GM18499 (cell line): ENCODE data around the gene CBL.
"Not testable (repeated sequence)": the region's sequence is repeated elsewhere in the genome, so short reads cannot be mapped to it uniquely, and the experiment has no call there.

Source experiments
- ATAC-seq: cut with Tn5 transposase; IDR thresholded peaks from one replicate; pipeline ENCODE4 v1.9.1; 2021; ENCODE audit warnings: moderate number of reproducible peaks; ENCODE audit not compliant: insufficient read depth, unreplicated experiment

Gene CBL

GRCh38 chr11:119206511-119207414, 624 bp downstream of the CBL start:
- ATAC-seq, result no peak

DNA sequence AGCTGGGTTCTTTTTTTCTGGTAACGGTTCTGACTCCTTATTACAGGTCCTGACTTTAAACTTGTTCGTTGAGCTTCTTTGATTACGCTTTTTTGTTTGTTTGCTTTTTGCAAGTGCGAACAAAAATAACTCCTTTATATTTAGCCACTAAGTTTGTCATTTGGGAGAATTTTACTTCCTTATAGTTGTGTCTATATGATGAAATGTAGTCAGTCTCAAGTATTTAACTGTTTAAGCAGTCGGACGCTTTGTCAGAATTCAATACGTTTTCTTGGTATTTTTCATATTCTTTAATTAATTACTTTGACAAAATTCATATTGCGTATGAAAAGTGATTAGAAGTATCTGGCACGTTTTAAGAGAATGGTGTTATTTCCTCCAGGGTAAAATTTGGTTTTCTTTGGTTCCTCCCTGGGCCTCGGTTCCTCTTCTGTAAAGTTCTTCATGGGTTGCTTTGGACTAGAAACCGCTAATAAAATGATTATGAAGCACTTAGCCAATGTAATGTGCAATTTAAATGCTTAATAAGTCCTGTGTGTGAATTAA, 1.3 kb downstream of the CBL start:
- ATAC-seq, result no peak

DNA sequence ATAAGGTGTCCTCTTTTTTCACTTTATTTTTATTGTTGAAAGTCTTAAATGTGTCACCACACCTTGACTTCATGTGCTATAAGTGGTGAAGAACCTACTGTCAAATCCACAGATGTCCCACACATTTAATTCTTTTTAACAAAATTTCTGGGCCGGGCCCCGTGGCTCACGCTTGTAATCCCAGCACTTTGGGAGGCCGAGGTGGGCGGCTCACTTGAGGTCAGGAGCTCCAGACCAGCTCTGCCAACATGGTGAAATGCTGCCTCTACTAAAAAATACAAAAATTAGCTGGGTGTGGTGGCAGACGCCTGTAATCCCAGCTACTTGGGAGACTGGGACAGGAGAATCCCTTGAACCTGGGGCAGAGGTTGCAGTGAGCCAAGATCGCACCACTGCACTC, 3.0 kb downstream of the CBL start:
- ATAC-seq, result no peak

- ATAC-seq, result no peak
Observed at GRCh38 chr11:119210050-119210449, 3.9 kb downstream of the CBL start.

DNA sequence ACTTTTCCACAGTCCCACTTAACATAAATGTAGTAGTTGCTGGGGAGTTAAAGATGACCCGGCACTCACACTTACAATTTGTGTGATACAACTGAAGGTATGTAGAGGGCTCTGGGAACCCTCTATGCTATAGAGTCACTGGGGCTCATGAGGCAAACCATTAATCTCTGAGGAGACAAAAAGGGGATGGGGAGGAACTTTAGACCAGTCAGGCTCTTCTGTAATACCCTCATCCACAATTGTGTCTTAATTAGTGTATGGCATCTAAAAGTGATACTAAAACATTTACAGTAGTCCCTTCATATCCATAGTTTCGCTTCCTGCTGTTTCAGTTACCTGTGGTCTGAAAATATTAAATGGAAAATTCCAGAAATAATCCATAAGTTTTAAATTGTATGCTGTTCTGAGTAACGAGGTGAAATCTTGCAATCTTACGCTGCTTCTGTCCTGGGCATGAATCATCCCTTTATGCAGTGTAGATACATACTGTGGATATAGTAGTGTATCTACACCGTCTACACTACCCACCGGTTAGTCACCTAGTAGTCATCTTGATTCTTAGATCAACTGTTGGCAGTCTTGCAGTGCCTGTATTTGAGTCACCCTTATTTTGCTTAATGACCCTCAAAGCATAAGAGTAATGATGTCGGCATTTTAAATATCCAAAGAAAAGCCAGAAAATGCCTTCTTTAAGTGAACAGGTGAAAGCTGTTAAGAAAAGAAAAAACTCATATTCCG, 12.2 kb downstream of the CBL start:
- ATAC-seq, result no peak

DNA sequence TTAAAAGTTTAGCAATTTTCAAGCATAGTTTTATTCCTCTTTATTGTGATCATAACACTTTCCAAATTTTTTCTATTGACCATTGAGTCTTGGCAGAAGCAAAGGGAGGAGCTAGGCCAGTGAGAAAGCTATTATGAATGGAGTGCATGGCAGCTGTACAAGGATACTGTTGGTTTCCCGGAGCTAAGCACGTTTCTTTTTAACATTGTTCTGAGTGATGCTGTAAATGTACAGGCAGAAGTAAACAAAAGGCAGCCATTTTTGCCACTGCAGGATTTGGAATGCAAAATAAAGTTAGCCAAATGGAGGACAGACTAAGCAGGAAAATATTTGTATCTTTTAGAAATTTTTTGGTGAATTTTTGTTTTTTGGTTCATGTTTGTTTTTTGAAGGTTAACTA, 16.2 kb downstream of the CBL start:
- no peak for ATAC-seq

DNA sequence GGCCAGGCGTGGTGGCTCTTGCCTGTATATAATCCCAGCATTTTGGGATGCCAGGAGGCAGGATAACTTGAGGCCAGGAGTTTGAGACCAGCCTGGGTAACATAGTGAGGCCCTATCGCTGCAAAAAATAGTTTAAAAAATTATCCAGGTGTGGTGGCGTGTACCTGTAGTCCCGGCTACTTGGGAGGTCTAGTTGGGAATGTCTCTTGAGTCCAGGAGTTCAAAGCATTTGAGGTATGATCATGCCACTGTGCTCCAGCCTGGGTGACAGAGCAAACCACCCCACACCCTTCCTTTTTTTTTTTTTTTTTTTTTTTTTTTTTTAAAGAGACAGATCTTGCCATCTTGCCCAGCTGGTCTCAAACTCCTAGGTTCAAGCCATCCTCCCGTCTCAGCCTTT, 16.8 kb downstream of the CBL start:
- no peak for ATAC-seq

DNA sequence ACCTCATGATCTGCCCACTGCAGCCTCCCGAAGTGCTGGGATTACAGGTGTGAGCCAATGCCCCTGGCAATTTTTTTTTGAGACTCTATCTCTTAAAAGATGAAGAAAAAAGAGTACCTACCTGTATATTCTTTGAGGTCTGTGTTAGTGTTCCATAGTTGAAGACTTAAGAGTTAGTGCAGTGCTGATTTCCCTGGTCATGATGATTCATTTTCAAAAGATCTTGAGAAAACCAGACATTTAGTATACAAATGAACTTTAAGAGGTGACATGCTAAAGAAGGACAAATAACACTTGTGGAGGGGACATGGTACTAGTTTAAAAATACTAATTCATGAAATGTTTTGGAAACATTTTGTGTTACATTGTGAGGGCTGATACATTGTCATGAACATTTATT, 17.7 kb downstream of the CBL start:
- no peak for ATAC-seq

- not testable (repeated sequence) for ATAC-seq
Observed at GRCh38 chr11:119228535-119229287, 22.6 kb downstream of the CBL start.

GRCh38 chr11:119229288-119229672, 23.1 kb downstream of the CBL start:
- ATAC-seq, result no peak

- no peak for ATAC-seq
Observed at GRCh38 chr11:119229741-119230140, 23.6 kb downstream of the CBL start.

GRCh38 chr11:119236490-119236889, 30.4 kb downstream of the CBL start:
- no peak for ATAC-seq

DNA sequence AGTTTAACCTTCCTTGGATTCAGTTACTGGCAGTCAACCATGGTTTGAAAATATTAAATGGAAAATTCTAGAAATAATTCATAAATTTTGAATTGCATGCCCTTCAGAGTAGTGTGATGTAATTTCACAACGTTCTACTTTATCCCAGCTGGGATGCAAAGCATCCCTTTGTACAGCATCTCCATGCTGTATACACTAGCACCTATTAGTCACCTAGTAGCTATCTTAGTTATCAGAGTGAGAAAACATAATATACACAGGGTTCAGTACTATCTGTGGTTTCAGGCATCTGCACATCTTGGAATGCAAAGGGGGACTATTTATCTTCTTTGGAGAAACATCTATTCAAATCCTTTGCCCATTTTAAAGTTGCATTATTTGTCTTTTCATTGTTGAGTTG, 30.8 kb downstream of the CBL start:
- ATAC-seq, result no peak

DNA sequence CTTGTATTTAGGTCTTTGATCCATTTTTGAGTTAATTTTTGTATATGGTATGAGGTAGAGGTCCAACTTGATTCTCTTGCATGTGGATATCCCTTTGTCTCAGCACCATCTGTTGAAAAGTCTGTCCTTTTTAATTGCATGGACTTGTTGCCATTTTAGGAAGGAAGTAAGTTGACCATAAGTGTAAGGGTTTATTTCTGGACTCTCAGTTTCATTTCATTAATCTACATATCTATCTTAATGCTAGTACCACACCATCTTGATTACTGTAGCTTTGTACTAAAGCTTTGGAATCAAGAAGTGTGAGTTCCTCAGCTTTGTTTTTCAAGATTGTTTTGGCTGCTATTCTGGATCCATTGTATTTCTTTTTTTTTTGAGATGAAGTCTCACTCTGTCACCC, 31.4 kb downstream of the CBL start:
- no peak for ATAC-seq

GRCh38 chr11:119248750-119249670, 42.9 kb downstream of the CBL start:
- no peak for ATAC-seq

GRCh38 chr11:119249671-119250010, 43.5 kb downstream of the CBL start:
- no peak for ATAC-seq

DNA sequence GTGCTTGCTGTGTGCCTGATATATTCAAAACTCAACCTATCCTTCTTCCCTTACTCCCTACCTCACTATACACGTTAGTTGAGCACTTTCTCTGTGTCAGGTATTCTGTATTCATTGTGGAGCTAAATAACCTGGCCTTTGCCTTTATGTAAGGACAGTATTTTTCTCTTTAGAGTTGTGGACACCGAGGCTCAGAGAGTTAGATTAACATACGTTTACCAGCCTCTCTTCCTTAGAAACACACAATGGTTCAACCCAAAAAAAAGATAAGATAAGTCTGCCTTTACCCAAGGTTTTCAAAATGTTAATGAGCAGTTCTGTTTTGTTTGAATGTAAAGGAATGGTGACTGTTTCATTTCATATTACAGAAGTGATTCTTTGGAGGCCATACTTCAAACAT, 45.0 kb downstream of the CBL start:
- no peak for ATAC-seq

DNA sequence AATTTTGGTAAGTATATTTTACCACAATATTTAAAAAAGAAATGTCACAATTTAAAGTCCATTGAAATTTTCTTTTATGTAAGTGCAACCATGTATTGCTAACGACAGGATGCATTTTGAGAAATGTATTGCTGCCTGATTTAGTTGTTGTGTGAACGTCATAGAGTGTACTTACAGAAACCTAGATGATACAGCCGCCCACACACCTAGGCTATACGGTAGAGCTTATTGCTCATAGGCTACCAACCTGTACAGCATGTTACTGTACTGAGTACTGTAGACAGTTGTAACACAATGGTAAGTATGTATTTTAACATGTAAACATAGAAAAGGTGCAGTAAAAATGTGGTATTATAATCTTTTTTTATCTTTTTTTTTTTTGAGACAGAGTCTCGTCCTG, 48.1 kb downstream of the CBL start:
- ATAC-seq, result no peak

DNA sequence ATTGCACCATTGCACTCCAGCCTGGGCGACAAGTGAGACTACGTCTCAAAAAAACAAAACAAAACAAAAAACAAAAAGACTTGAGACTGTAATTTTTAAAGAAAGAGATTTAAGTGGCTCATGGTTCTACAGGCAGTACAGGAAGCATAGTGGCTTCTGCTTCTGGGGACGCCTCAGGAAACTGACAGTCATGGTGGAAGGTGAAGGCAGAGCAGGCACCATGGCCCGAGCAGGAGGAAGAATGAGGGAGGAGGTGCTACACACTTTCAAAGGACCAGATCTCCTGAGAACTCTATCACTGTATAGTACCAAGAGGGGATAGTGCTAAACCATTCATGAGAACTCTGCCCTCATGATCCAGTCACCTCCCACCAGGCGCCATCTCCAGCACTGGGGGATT, 52.0 kb downstream of the CBL start:
- ATAC-seq, result no peak

GRCh38 chr11:119258983-119259382, 52.8 kb downstream of the CBL start:
- no peak for ATAC-seq
